ENCODE measurements around the gene PPFIBP2.

DNA sequence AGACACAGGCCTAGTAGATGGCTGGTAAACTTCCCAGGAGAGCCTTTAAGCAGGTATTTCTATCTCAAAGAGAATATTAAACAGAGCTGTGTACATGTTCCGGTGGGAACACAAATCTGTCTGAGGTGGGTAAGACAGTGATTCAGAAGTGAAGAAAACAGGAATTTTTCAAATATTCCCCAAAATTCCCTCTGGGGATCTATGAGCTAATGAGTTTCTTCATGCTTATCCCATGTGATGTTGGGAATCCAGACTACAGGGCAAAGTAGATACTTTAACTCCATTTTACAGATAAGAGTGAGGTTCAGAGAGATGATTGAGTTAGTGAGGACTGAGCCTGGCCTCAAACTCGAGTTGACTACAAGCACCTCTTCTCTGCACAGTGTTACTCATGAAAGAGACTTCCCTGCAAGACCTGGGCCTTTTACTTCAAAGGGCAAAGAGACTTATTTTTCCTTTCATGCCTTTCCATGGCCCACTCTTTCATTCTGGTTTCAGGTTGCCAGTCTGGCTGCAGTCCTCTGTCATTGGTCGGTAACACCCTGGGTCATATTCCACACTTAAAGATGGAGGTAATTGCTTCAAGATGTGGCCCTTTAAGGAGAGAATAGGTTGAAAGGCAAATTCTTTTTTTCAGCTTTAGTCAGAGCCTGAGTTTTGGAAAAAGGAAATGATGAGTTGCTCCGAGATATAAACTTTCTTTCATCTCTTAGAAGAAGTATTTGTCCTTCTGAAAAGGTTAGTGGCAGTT is 89.4 kb downstream of the PPFIBP2 start:
- TF ChIP-seq CHD4 (IDR thresholded peaks at IDR 0.05; ENCODE audit: borderline replicate concordance) (no peak), RAD21 (conservative IDR thresholded peaks at IDR 0.05 in 1 of 2, IDR thresholded peaks at IDR 0.05 in 1 of 2) (no peak), ESRRA (IDR thresholded peaks at IDR 0.05; ENCODE audit: borderline replicate concordance, low read length) (no peak), RARB (CRISPR knock-in tag; IDR thresholded peaks at IDR 0.05) (no peak), REST (IDR thresholded peaks at IDR 0.05) (no peak), MYC (IDR thresholded peaks at IDR 0.05; ENCODE audit: borderline replicate concordance, low read length) (no peak), HDAC2 (IDR thresholded peaks at IDR 0.05) (no peak), ZC3H11A (IDR thresholded peaks at IDR 0.05) (no peak), POLR2A (IDR thresholded peaks at IDR 0.05; ENCODE audit: low read length) (no peak), JUNB (IDR thresholded peaks at IDR 0.05) (no peak), TP53 (CRISPR knock-in tag; IDR thresholded peaks at IDR 0.05) (no peak)
- TF ChIP-seq, protein P1, sequence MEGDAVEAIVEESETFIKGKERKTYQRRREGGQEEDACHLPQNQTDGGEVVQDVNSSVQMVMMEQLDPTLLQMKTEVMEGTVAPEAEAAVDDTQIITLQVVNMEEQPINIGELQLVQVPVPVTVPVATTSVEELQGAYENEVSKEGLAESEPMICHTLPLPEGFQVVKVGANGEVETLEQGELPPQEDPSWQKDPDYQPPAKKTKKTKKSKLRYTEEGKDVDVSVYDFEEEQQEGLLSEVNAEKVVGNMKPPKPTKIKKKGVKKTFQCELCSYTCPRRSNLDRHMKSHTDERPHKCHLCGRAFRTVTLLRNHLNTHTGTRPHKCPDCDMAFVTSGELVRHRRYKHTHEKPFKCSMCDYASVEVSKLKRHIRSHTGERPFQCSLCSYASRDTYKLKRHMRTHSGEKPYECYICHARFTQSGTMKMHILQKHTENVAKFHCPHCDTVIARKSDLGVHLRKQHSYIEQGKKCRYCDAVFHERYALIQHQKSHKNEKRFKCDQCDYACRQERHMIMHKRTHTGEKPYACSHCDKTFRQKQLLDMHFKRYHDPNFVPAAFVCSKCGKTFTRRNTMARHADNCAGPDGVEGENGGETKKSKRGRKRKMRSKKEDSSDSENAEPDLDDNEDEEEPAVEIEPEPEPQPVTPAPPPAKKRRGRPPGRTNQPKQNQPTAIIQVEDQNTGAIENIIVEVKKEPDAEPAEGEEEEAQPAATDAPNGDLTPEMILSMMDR (IDR thresholded peaks at IDR 0.05): no peak
- TF ChIP-seq, protein P2, sequence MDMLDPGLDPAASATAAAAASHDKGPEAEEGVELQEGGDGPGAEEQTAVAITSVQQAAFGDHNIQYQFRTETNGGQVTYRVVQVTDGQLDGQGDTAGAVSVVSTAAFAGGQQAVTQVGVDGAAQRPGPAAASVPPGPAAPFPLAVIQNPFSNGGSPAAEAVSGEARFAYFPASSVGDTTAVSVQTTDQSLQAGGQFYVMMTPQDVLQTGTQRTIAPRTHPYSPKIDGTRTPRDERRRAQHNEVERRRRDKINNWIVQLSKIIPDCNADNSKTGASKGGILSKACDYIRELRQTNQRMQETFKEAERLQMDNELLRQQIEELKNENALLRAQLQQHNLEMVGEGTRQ (IDR thresholded peaks at IDR 0.05): no peak
- TF ChIP-seq, protein P3, sequence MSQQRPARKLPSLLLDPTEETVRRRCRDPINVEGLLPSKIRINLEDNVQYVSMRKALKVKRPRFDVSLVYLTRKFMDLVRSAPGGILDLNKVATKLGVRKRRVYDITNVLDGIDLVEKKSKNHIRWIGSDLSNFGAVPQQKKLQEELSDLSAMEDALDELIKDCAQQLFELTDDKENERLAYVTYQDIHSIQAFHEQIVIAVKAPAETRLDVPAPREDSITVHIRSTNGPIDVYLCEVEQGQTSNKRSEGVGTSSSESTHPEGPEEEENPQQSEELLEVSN (IDR thresholded peaks at IDR 0.05; ENCODE audit: borderline replicate concordance, low read depth): no peak

Measured in A549 (cell line).